ENCODE data around the gene INSM1.

INSM1 gene

DNA sequence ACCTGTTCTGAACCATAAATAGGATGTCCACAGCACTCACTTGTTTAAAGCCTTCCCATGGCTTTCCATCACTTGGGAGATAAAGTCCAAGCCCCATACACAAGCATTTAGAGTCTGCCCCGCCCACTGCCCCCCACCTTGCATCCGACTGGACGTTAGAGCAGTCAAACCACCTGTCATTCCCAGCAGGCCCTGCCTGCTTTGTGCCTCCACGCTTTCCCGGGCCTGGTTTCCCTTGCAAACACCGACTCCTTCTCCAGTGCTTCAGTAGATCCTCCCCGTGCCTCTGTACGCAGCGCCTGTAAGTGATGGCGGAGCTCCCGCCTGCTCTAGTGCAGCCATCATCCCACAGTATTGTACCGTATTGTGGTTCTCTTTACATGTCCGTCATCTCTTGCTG, 38.3 kb upstream of the INSM1 start:
- TF ChIP-seq, protein P1, sequence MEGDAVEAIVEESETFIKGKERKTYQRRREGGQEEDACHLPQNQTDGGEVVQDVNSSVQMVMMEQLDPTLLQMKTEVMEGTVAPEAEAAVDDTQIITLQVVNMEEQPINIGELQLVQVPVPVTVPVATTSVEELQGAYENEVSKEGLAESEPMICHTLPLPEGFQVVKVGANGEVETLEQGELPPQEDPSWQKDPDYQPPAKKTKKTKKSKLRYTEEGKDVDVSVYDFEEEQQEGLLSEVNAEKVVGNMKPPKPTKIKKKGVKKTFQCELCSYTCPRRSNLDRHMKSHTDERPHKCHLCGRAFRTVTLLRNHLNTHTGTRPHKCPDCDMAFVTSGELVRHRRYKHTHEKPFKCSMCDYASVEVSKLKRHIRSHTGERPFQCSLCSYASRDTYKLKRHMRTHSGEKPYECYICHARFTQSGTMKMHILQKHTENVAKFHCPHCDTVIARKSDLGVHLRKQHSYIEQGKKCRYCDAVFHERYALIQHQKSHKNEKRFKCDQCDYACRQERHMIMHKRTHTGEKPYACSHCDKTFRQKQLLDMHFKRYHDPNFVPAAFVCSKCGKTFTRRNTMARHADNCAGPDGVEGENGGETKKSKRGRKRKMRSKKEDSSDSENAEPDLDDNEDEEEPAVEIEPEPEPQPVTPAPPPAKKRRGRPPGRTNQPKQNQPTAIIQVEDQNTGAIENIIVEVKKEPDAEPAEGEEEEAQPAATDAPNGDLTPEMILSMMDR (conservative IDR thresholded peaks at IDR 0.05), result no peak
- H3K27ac ChIP-seq, result no peak overlapping the region

DNA sequence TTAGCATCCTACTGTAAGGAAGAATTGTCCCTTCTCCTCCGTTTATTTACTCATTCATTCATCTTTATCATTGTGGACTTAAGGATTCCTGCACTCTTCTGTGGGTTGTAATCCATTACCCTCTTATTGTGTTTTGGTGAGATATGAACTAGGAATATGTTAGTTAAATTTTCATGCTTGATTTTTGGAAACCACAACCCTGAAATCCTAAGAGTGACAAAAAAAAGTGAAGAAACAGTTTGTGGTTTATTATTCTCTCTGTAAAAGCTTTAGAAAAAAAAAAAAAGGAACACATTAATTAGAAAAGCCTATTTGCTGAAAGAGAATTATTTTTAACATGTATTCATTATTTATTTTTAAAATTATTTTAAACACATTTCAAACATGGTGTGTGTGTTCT, 36.7 kb upstream of the INSM1 start:
- TF ChIP-seq, protein P1 (conservative IDR thresholded peaks at IDR 0.05), result no peak
- H3K27ac ChIP-seq, result no peak overlapping the region

DNA sequence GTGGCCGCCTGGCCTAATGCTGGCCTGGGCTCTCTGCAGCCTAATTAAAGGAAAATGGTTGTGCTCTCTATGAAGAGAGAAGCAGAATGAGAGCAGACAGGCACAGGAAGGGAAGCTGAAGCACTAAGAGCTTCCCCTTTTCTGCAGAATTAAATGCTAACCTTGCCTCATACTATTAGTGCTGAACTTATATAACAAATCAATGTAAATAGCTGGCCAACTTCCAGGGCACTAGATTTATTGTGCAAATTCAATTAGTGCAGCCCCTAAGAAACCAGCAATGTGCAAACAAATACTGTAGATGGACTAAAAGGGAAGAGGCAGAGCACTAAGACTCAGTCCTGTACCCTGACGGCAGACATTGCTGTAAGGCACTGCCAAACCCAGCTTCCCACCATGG, 36.1 kb upstream of the INSM1 start:
- H3K27ac ChIP-seq, result no peak overlapping the region
- TF ChIP-seq, protein P1 (conservative IDR thresholded peaks at IDR 0.05), result no peak

DNA sequence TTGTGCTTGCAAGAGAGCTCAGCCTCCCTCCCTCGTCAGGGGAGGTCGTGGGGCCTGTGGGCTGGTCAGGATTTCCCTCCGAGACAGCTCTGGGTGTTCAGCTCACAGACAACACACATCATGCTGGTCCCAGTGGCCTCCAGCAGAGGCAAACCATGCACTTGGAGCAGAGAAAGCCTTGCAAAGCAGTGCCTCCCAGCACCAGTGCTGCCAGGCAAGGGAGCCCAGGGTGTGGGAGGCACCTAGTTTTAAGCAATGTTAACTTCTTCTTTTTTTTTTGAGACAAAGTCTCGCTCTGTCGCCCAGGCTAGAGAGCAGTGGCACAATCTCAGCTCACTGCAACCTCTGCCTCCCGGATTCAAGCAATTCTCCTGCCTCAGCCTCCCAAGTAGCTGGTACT, 34.0 kb upstream of the INSM1 start:
- TF ChIP-seq, protein P1 (conservative IDR thresholded peaks at IDR 0.05), result no peak
- no peak overlapping the region for H3K27ac ChIP-seq

DNA sequence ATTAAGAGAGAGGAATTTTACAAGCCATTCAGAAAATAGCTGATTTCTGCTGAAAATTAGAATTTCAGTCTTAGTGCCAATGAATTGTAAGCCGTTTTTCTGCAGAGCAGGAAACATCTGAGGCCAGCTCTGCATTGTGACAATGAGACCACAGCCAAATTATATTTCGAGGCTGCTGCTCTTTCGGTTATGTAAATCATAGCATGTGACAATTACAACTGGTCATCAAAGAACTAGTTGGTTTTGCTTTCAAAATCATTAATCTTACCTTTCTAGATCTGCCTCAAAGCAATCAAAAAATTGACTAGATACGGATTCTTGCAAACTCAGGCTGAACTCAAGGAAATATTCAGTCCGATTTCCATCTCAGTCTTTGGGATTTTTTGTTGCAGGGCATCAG, 33.4 kb upstream of the INSM1 start:
- H3K27ac ChIP-seq, result no peak overlapping the region
- TF ChIP-seq, protein P1 (conservative IDR thresholded peaks at IDR 0.05), result no peak

DNA sequence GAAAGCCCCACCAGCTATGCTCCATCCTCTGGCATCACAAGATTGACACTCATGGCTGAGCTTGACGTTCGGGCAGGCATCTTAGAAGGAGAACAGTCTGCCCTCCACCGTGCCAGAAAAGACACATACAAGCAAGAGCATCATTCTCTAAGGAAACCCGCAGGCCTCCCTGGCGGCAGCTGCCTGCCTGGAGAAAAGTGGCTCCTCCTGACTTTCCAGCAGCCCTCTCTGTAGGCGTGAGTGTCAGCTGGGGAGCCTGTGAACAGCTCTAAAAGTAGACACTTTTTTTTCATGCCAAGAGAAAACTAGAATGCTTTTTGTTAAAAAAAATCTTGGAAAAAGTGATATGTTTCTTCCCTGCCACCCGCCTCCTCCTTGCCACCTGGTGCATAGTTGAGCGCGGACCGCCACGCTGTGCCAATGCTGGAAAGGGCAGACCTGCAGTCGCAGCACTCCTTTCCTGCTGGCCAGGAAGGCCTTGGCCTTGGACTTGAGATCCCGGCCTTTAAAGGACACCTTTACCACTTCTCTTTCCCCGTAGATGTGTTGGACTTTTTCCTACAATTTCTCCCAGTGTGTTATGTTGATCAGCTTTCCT, 29.7 kb upstream of the INSM1 start:
- H3K27ac ChIP-seq, result no peak overlapping the region
- TF ChIP-seq, protein P1 (conservative IDR thresholded peaks at IDR 0.05), result no peak

DNA sequence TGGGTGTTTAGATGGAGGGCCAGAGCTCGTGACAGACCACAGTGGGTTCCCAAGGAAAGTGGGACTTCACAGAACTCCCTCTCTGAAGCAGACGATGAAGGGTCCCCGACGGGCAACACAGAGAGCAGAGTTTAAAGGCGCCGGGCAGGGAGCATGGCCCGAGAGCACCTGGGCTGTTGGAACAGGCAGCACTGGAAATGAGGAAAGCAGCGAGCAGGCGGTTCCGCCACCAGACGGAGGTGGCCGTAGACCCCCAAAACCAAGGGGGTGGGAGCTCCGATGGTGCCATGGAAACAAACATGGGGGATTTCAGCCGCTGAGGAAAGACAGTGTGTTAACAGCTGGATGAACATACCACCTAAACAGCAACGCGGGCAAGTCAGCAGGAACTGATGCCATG, 27.5 kb upstream of the INSM1 start:
- 0 out of 2 replicates have a peak overlapping the region, but pooled peaks have one; percentile 56 for H3K27ac ChIP-seq
- TF ChIP-seq, protein P1 (conservative IDR thresholded peaks at IDR 0.05), result no peak

Measured in VCaP (cell line).